NCI-H146 treated with DMSO at 0.1 percent for 48 hours (cell line): ENCODE measurements around the gene MYL3.
"Not testable (repeated sequence)": the region's sequence is repeated elsewhere in the genome, so short reads cannot be mapped to it uniquely, and the experiment has no call there.

Experiments used
- DNase-seq: peaks from one replicate; lab custom pipeline; 2025; ENCODE audit not compliant: unreplicated experiment; lab: John Stamatoyannopoulos, UW

MYL3 gene

DNA sequence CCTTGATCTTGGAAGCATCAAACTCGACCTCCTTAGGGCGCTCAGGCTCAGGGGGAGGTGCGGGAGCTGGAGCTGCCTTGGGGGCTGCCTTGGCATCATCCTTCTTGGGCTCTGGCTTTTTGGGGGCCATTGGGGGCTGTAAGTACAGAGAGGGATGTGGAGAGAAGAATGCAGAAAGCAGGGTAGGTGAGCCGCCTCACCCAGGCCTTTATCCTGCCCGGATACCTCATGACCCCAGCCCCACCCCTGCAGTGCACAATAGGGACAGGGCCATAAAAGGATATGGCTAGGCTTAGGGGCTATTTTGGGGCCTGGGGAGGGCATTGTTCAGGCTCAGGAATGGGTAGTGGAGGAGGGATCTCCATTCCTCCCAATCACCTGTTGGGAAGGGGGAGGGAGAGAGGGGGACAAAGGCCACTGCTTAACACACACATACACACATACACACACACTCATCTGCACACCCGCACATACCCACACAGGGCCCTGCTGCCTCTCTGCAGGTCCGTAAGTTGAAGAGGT, at the start of gene MYL3:
MYL3 (minus strand) TSS at position 184 of the 522 bp plus-strand sequence; CDS start at position 130, 54 bp downstream.
- no peak for DNase-seq

- DNase-seq = no peak
Measured at GRCh38 chr3:46912986-46913385, 49.7 kb upstream of the MYL3 start.

DNA sequence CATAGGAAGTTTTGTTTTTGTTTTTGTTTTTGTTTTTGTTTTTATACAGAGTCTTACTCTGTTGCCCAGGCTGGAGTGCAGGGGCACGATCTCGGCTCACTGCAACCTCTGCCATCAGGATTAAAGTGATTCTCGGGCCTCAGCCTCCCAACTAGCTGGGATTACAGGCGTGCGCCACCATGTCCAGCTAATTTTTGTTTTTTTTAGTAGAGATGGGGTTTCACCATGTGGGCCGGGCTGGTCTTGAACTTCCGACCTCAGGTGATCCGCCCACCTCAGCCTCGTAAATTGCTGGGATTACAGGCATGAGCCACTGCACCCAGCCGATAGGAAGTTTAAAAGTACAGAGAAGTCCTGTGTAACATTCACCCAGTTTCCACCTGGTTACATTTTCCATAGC, 47.7 kb upstream of the MYL3 start:
- DNase-seq = not testable (repeated sequence)

- no peak for DNase-seq
Measured at GRCh38 chr3:46910166-46910760, 47.0 kb upstream of the MYL3 start.

- peak; percentile 12 for DNase-seq
Measured at GRCh38 chr3:46909535-46910161, 46.4 kb upstream of the MYL3 start.

DNA sequence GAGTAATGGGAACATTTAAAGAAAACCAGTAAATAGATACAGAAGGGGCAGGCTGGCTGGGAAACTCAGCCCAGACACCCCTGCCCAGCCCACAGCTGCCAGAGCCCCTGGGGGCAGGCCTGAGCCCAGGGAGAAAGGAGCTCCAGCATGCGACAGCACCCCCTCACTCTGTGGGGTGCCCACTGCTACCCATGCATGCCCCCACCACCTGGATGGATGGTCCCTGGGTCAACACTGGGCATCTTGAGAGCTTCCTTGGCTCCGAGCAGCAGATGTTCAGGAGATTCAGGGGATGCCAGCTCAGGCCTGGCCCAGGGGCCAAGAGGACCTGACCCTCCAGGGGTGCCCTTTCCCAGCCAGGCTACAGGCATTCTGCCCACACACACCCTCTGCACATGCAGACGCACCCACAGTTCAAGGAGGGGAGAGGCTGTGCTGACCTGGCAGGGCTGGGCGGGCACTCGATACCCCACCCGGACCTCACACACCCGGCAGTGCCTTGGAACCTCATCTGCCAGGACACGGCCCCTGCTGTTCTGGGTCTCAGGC, 45.8 kb upstream of the MYL3 start:
- no peak for DNase-seq

GRCh38 chr3:46908294-46908985, 45.2 kb upstream of the MYL3 start:
- no peak for DNase-seq

GRCh38 chr3:46907960-46908293, 44.7 kb upstream of the MYL3 start:
- DNase-seq = no peak

DNA sequence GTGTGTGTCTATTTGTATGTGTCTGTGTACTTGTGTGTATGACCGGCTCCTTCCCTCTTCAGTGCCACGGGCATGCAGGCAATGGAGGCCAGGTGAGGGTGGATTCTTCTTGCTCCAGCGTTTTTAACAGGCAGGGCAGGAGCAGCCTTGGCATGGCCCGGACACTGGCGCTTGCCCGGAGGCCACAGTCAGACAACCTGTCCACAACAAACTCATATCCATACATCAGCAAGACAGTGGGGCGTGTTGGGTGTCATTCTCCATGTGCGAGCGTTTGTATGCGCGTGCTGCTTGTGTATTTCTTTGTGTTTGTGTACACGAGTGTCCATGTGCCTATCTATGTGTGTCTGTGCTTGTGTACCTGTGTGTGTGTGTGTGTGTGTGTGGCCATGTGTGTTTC, 44.0 kb upstream of the MYL3 start:
- no peak for DNase-seq

DNA sequence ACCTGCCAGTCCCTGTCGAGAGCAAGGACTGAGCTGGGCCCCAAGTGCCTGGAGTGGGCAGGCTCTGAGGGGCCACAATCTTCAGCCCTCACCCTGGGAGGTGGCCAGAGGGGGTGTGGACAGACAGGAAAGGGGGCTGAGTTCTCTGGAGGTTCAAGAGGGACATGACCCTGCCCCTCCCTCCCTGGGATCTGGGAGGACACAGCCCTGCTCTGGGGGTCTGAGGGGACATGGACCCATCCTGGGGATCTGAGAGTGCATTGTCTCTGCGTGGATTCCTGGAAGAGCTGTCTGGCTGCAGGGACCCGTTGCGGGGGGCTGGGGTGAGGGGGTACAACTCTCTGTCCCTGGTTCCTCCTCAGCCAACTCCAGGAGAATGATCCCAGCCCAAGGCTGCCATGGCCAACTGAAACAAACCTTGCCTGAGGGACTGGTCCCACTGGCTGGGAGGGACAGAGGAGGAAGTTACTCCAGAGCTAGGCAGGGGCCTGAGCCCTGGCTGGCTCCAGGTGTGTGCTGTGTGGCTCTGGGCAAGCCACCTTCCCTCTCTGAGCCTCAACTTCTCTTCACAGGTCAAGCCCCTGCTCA, 43.3 kb upstream of the MYL3 start:
- no peak for DNase-seq

- no peak for DNase-seq
Measured at GRCh38 chr3:46905661-46906451, 42.6 kb upstream of the MYL3 start.

GRCh38 chr3:46905213-46905560, 41.9 kb upstream of the MYL3 start:
- DNase-seq = no peak

- no peak for DNase-seq
Measured at GRCh38 chr3:46904303-46905212, 41.3 kb upstream of the MYL3 start.

- DNase-seq = no peak
Measured at GRCh38 chr3:46903341-46904302, 40.4 kb upstream of the MYL3 start.

DNA sequence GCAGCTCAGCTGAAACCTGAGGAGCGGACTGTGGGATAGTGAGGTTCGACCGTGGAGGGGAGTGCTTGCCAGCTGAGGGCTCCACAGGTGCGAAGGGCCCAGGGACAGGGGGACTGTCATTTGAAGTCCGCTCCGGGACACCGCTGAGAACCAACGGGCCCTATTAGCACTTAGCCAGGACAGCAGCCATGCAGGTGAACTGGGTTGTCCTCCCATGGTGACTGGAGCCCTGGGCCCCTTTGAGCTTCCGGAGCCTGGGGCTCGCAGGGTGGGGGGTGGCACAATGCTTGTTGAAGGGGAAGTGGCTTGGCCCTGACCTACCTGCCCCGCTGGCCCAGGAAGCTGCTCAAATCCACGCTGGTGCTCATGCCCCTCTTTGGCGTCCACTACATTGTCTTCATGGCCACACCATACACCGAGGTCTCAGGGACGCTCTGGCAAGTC, 39.0 kb upstream of the MYL3 start:
- no peak for DNase-seq

DNA sequence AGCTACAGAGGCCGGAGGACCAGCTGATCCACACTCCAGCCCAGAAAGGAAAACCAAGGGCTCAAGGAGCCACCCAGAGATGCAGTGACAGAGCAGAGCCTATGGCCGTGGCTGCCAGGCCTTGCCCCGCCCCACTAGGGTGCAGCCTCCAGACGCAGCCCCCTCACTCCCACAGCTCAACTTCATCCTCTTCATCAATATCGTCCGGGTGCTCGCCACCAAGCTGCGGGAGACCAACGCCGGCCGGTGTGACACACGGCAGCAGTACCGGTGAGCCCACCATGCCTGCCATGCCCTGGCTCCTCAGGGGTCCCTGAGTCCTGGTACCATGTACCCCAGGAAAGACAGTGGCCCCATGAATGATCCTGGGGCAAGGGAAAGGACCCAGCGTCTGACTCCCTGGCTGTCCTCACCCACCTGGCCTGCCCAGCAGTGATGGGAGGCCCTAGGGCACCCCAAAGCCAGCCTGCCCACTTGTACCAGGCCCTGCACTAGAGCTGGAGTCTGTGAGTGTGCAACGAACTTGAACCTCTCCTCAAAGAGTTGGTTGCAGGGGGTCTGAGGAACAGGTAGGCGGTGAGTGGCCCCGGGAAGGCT, 38.4 kb upstream of the MYL3 start:
- no peak for DNase-seq

DNA sequence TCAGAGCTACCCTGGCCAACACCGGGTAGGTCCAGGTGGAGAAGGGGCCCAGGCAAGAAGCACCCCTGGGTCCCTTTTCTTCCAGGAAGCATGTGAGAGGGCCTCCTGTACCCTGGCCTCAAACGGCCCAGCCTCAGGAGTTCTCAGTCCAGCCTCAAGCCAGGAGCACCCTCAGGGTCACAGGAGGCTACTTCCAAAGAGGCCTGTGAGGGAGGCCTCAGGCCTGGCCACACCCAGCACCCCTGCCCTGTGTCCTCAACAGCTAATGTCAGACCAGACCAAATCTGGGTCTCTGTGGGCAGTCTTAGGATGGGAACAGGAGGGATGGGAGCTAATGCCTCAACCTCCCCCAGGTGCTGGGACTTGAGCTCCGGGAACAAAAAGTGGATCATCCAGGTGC, 37.8 kb upstream of the MYL3 start:
- DNase-seq = no peak

DNA sequence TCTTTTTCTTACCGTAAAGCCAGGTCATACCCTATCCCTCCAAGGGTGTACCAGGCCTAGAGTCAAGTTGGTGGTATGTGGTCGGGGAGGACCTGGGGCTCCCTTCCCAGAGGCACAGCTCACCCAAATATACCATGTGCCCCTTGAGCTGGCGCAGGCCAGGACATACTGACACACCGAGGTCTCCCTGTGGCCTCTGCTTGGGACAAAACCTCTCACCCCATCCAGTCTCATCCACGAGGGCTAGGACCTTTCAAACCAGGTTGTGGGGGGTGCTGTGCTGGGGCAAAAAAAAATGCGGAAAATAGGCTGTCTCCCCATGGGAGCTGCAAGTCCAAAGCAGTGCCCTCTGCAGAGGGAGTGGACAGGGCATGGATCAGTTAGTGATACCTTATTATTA, 37.1 kb upstream of the MYL3 start:
- DNase-seq = no peak

DNA sequence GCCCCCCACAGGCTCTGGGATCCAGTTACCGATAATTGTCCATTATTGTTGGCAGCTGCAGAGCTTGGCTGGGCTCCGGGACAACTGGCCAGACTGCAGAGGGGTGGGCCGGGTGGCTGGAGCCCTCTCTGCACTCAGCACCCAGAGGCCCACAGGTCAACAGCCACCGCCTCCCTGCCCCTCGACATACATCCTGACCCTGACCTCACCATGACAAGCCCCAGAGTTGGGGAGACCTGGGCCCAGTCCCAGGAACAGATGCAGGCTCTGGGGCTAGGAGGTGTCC, 36.7 kb upstream of the MYL3 start:
- DNase-seq = peak; percentile 55
